SK-N-SH (cell line): ENCODE results near the gene LAMC2.

Source experiments
- CHD2 ChIP-seq: fragments of 150-350 bp; IDR thresholded peaks from 2 replicates; pipeline ENCODE4 v1.6.1; 2018; ENCODE audit warnings: low read length; ENCODE audit not compliant: partially characterized antibody
- EZH2phosphoT487 ChIP-seq: fragments of 200-600 bp; sonication (generic); IDR thresholded peaks from 2 replicates; pipeline ENCODE4 v1.6.1; 2017; ENCODE audit warnings: low read depth, mixed run types, mild to moderate bottlenecking, antibody characterized with exemption, moderate library complexity, borderline replicate concordance
- GABPA ChIP-seq: IDR thresholded peaks from 2 replicates; pipeline ENCODE4 v1.4.0; 2012; ENCODE audit warnings: low read depth, mild to moderate bottlenecking
- MEF2A ChIP-seq: IDR thresholded peaks from 2 replicates; pipeline ENCODE4 v1.4.0; 2012; ENCODE audit warnings: low read depth, borderline replicate concordance
- MXI1 ChIP-seq: IDR thresholded peaks from 2 replicates; pipeline ENCODE4 v1.6.1; 2012; ENCODE audit warnings: mild to moderate bottlenecking, low read depth, low read length, improper control_type of control experiment
- NRF1 ChIP-seq: IDR thresholded peaks from 2 replicates; pipeline ENCODE4 v1.6.1; 2012; ENCODE audit warnings: low read depth, mild to moderate bottlenecking, low read length
- POLR2AphosphoS5 ChIP-seq: IDR thresholded peaks from 2 replicates; pipeline ENCODE4 v1.6.1; 2012; ENCODE audit warnings: low read depth, low read length
- REST ChIP-seq: IDR thresholded peaks from 2 replicates; pipeline ENCODE4 v1.6.1; 2012; ENCODE audit warnings: mild to moderate bottlenecking, low read depth, low read length, moderate library complexity
- SMC3 ChIP-seq: IDR thresholded peaks from 2 replicates; pipeline ENCODE4 v1.6.1; 2012; ENCODE audit warnings: low read depth, low read length, improper control_type of control experiment
- YY1 ChIP-seq: IDR thresholded peaks from 2 replicates; pipeline ENCODE4 v1.4.0; 2012; ENCODE audit warnings: low read depth, mild to moderate bottlenecking
- TF ChIP-seq, protein P1 (sequence below): fragments of 200-600 bp; sonication (generic); IDR thresholded peaks from 2 replicates; pipeline ENCODE4 v1.6.1; 2017; ENCODE audit warnings: antibody characterized with exemption, mild to moderate bottlenecking, moderate library complexity
- TF ChIP-seq, protein P2 (sequence below): IDR thresholded peaks from 2 replicates; pipeline ENCODE4 v1.4.0; 2012; ENCODE audit warnings: low read depth, borderline replicate concordance
- TF ChIP-seq, protein P3 (sequence below): fragments of 150-350 bp; IDR thresholded peaks from 2 replicates; pipeline ENCODE4 v1.6.1; 2016; ENCODE audit warnings: mild to moderate bottlenecking, low read depth, low read length

DNA sequence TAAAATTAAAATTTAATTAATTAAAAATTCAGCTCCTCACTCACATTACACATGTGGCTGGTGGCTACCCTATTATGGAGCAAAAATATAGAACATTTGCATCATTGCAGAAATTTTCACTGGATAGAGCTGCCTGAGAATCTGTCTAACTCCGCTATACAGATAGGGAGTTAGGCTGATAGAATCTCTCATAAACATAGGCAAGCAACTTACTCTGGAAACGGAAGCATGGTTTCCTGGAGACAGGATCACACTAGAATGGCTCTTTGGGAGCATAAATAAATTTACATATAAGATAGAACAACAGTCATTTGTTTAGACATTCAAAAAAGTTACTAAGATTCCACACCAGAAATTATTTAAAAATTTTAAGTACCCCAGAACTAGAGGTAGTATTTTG lies 12.2 kb upstream of the LAMC2 start:
- TF ChIP-seq NRF1 = no peak
- no peak for TF ChIP-seq SMC3
- no peak for TF ChIP-seq POLR2AphosphoS5
- TF ChIP-seq, protein P1, sequence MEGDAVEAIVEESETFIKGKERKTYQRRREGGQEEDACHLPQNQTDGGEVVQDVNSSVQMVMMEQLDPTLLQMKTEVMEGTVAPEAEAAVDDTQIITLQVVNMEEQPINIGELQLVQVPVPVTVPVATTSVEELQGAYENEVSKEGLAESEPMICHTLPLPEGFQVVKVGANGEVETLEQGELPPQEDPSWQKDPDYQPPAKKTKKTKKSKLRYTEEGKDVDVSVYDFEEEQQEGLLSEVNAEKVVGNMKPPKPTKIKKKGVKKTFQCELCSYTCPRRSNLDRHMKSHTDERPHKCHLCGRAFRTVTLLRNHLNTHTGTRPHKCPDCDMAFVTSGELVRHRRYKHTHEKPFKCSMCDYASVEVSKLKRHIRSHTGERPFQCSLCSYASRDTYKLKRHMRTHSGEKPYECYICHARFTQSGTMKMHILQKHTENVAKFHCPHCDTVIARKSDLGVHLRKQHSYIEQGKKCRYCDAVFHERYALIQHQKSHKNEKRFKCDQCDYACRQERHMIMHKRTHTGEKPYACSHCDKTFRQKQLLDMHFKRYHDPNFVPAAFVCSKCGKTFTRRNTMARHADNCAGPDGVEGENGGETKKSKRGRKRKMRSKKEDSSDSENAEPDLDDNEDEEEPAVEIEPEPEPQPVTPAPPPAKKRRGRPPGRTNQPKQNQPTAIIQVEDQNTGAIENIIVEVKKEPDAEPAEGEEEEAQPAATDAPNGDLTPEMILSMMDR = no peak
- no peak for TF ChIP-seq CHD2
- no peak for TF ChIP-seq YY1
- TF ChIP-seq REST = no peak
- no peak for TF ChIP-seq EZH2phosphoT487
- TF ChIP-seq MXI1 = no peak
- no peak for TF ChIP-seq MEF2A
- TF ChIP-seq, protein P2, sequence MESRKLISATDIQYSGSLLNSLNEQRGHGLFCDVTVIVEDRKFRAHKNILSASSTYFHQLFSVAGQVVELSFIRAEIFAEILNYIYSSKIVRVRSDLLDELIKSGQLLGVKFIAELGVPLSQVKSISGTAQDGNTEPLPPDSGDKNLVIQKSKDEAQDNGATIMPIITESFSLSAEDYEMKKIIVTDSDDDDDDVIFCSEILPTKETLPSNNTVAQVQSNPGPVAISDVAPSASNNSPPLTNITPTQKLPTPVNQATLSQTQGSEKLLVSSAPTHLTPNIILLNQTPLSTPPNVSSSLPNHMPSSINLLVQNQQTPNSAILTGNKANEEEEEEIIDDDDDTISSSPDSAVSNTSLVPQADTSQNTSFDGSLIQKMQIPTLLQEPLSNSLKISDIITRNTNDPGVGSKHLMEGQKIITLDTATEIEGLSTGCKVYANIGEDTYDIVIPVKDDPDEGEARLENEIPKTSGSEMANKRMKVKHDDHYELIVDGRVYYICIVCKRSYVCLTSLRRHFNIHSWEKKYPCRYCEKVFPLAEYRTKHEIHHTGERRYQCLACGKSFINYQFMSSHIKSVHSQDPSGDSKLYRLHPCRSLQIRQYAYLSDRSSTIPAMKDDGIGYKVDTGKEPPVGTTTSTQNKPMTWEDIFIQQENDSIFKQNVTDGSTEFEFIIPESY = no peak
- TF ChIP-seq, protein P3, sequence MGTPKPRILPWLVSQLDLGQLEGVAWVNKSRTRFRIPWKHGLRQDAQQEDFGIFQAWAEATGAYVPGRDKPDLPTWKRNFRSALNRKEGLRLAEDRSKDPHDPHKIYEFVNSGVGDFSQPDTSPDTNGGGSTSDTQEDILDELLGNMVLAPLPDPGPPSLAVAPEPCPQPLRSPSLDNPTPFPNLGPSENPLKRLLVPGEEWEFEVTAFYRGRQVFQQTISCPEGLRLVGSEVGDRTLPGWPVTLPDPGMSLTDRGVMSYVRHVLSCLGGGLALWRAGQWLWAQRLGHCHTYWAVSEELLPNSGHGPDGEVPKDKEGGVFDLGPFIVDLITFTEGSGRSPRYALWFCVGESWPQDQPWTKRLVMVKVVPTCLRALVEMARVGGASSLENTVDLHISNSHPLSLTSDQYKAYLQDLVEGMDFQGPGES = no peak
- TF ChIP-seq GABPA = no peak
